Measurements from ENCODE around the gene CD22.

- TF ChIP-seq CEBPB (IDR thresholded peaks at IDR 0.05; ENCODE audit: borderline replicate concordance, low read depth, low read length) = no peak
- TF ChIP-seq ZBTB20 (CRISPR knock-in tag; IDR thresholded peaks at IDR 0.05; ENCODE audit: borderline replicate concordance, low read depth) = no peak
- TF ChIP-seq CEBPG (CRISPR knock-in tag; IDR thresholded peaks at IDR 0.05) = no peak
- no peak for TF ChIP-seq MAF1 (CRISPR knock-in tag; IDR thresholded peaks at IDR 0.05; ENCODE audit: borderline replicate concordance)
- TF ChIP-seq SNRNP70 (IDR thresholded peaks at IDR 0.05; ENCODE audit: low read depth, low read length) = no peak
These were observed 1.3 kb upstream of the CD22 start for GRCh38 chr19:35327642-35328041.

Measured in HepG2 (cell line).